Breast epithelium (tissue), 4 donors: Measurements from ENCODE around the gene ZNF292. TPM values are rescaled to one million over a fixed set of nuclear protein-coding genes. Genes with fewer than 3 reads are reported as not detected.

Experiments
- DNase-seq, 2 donors: peaks; one replicate each; pipeline ENCODE4 v3.0.0-alpha.2; 2019; ENCODE audit warnings: low spot score in 2 of 2
- H3K27ac ChIP-seq, 2 donors: fragments of 200-600 bp; sonication (generic) in 1 of 2; one replicate each; pipeline ENCODE4 v1.5.1; 2016 to 2019; ENCODE audit warnings: mild to moderate bottlenecking in 1 of 2
- H3K27me3 ChIP-seq, 2 donors: fragments of 200-600 bp; sonication (generic) in 1 of 2; one replicate each; pipeline versions ENCODE4 v1.5.1 to v1.6.0; 2017 to 2019; ENCODE audit warnings: control low read depth in 1 of 2, mild to moderate bottlenecking in 1 of 2
- H3K36me3 ChIP-seq: fragments of 200-600 bp; one replicate; pipeline ENCODE4 v1.5.1; 2019
- H3K4me1 ChIP-seq, 2 donors: fragments of 200-600 bp; sonication (generic); one replicate each; pipeline ENCODE4 v1.5.1; 2016 to 2019; ENCODE audit warnings: control low read depth in 1 of 2
- H3K4me3 ChIP-seq, 3 donors: fragments of 200-600 bp; sonication (generic); 1 replicate in 2 of 3; 2 replicates in 1 of 3; pipeline ENCODE4 v1.5.1; 2016 to 2019; ENCODE audit warnings: mild to moderate bottlenecking in 3 of 3, moderate library complexity in 2 of 3
- H3K9me3 ChIP-seq, 2 donors: fragments of 200-600 bp; sonication (generic) in 1 of 2; one replicate each; pipeline ENCODE4 v1.5.1; 2016 to 2019; ENCODE audit warnings: control low read depth in 1 of 2
- POLR2A ChIP-seq: fragments of 450-650 bp; IDR thresholded peaks from one replicate; pipeline ENCODE4 v1.6.1; 2016; ENCODE audit warnings: antibody characterized with exemption, mild to moderate bottlenecking, moderate library complexity
- POLR2AphosphoS5 ChIP-seq, 3 donors: sonication (generic); formaldehyde crosslinking; IDR thresholded peaks; one replicate each; pipeline ENCODE4 v1.6.1; 2017; ENCODE audit warnings: antibody characterized with exemption in 3 of 3
- intact Hi-C: fragments of 100-400 bp; cut with DNase I; formaldehyde crosslinking; loops from one replicate; pipeline ENCODE4 v1.15.1; 2023; ENCODE audit warnings: low total_unique reads
- total RNA-seq, 3 donors: library from RNA; depleted of rRNA; stranded (reverse); fragments of >200 nt; gene quantifications; one replicate each; pipeline ENCODE4 v1.1.0, GENCODE V29; 2016
- TF ChIP-seq, protein P1 (sequence below), 3 donors: fragments of 450-650 bp; IDR thresholded peaks; one replicate each; pipeline ENCODE4 v1.5.1; 2016 to 2017; ENCODE audit warnings: antibody characterized with exemption in 3 of 3, mild to moderate bottlenecking in 3 of 3, moderate library complexity in 3 of 3

The ZNF292 gene
- total RNA-seq, 3 donors from 2014 or later, result 35.0 to 95.1 (median 56.7) TPM

DNA sequence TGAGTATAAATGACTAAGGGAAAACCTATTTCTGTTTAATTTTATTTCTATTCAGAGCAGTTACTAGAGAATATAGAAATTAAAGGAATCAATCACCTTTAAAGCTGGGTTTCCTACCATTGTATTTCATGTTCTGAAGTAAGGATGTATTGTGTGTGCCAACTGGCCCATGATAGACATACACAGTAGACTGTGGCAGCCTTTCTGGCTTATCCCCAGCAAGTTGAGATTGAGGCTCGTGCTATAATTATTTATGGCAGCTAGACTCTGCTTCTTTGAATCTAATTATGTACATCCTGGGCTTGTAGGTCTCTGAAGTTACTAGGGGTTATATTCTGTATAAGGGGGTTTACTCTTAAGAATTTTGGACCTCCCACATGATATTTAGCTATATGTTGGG, 44.4 kb downstream of the ZNF292 start:
- H3K27ac ChIP-seq, result no peak overlapping the region
- no peak overlapping the region for H3K4me3 ChIP-seq
- no peak for DNase-seq
- intact Hi-C loops, result no loop called here
- TF ChIP-seq, protein P1, sequence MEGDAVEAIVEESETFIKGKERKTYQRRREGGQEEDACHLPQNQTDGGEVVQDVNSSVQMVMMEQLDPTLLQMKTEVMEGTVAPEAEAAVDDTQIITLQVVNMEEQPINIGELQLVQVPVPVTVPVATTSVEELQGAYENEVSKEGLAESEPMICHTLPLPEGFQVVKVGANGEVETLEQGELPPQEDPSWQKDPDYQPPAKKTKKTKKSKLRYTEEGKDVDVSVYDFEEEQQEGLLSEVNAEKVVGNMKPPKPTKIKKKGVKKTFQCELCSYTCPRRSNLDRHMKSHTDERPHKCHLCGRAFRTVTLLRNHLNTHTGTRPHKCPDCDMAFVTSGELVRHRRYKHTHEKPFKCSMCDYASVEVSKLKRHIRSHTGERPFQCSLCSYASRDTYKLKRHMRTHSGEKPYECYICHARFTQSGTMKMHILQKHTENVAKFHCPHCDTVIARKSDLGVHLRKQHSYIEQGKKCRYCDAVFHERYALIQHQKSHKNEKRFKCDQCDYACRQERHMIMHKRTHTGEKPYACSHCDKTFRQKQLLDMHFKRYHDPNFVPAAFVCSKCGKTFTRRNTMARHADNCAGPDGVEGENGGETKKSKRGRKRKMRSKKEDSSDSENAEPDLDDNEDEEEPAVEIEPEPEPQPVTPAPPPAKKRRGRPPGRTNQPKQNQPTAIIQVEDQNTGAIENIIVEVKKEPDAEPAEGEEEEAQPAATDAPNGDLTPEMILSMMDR (IDR thresholded peaks at IDR 0.05), result no peak
- TF ChIP-seq POLR2AphosphoS5 (IDR thresholded peaks at IDR 0.05) (no peak), POLR2A (no peak)
- no peaks in the 10 kb centered on the region for H3K36me3 ChIP-seq
- no peaks in the 10 kb centered on the region for H3K27me3 ChIP-seq
- H3K9me3 ChIP-seq, result no peaks in the 10 kb centered on the region
- H3K4me1 ChIP-seq, result no peaks in the 10 kb centered on the region

DNA sequence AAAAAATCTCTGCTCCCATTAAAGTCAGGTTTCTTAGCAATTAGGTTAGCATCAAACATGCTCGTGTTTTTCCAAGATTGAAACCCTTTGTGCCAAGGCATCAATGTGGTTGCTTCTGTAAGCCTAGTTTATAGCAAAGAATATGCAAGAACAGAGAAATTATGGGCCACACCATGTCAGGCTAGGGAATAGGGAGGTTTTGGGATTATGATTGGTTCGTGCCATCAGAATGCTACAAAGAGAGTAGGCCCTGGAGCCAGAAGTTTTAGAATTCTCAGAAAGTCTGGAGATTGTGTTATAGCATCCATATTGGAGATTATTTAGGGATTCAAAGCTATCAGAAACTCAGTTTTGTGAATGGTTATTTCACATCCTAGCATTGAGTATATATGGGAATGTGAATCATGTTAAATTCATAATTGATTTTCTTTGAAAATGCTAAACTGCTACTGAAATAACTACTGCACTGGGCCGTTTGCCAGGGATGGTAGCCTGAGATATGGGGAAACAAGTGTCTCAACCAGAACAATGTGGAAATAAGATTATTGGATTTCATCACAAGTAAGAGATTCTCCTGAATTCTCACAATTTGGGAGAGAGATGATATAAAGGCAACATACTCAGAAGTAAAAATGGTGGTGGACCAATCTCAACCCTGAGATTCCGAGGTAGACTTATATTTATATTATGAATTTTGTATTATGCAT, 45.3 kb downstream of the ZNF292 start:
- Histone ChIP-seq H3K4me3 (no peak overlapping the region), H3K36me3 (no peaks in the 10 kb centered on the region), H3K27ac (no peak overlapping the region), H3K27me3 (no peaks in the 10 kb centered on the region), H3K9me3 (no peaks in the 10 kb centered on the region), H3K4me1 (no peaks in the 10 kb centered on the region)
- TF ChIP-seq POLR2AphosphoS5 (IDR thresholded peaks at IDR 0.05), result no peak
- no peak for TF ChIP-seq POLR2A
- TF ChIP-seq, protein P1 (IDR thresholded peaks at IDR 0.05), result no peak
- intact Hi-C loops, result no loop called here
- no peak for DNase-seq

DNA sequence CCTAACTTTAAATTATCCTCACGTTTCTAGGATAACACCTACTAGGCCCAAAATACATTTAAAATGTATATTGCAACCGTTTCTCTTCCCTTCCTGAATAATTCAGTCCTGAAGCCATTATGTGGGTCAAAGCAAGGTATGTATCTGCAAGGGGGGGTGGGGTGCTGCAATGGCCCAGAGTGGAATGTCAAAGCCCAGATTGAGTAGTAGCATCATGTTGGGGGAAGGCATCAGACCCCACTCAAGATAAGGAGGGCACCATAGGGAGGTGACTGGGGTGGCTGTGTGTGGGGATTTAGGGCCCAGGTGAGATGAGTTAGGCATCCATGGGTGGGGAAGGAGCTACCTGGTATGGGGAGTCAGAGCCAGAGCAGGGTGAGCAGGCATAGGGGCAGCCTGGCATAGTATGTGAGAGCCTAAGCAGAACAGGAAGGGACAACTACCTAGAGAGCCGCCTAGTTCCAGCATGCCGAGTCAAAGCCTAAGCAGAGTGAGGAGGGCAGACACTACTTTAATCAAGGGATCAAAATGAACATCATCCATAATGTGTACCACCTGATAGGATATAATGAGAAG, 48.2 kb downstream of the ZNF292 start:
- no peak for TF ChIP-seq POLR2AphosphoS5 (IDR thresholded peaks at IDR 0.05)
- no peak for TF ChIP-seq POLR2A
- TF ChIP-seq, protein P1 (IDR thresholded peaks at IDR 0.05), result no peak
- no peaks in the 10 kb centered on the region for H3K9me3 ChIP-seq
- H3K4me1 ChIP-seq, result no peaks in the 10 kb centered on the region
- no peak overlapping the region for H3K4me3 ChIP-seq
- no peak for DNase-seq
- H3K36me3 ChIP-seq, result no peaks in the 10 kb centered on the region
- intact Hi-C loops, result no loop called here
- no peak overlapping the region for H3K27ac ChIP-seq
- no peaks in the 10 kb centered on the region for H3K27me3 ChIP-seq

DNA sequence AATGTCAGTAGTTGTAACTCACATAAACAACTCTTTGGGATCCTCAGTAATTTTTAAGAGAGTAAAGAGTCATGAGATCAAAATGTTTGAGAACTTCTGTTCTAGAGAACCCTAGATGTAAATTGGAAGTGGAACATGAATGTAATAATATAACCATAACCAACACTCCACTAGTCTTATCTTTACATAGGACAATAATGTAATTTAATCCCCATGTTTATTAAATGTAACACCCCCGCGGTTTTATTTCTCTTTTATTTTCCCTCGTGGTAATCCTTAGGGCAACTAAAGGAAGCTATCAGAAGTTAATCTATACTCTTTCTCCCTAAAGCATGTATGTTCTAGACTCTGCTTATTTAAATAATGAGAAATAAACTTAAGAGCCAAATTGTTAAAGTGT, 54.4 kb downstream of the ZNF292 start:
- TF ChIP-seq POLR2AphosphoS5 (IDR thresholded peaks at IDR 0.05) (no peak), POLR2A (no peak)
- TF ChIP-seq, protein P1 (IDR thresholded peaks at IDR 0.05), result no peak
- Histone ChIP-seq H3K4me3 (no peak overlapping the region), H3K36me3 (no peaks in the 10 kb centered on the region), H3K9me3 (no peaks in the 10 kb centered on the region), H3K4me1 (no peaks in the 10 kb centered on the region), H3K27ac (no peak overlapping the region), H3K27me3 (no peaks in the 10 kb centered on the region)
- DNase-seq, result no peak
- intact Hi-C loops, result no loop called here

DNA sequence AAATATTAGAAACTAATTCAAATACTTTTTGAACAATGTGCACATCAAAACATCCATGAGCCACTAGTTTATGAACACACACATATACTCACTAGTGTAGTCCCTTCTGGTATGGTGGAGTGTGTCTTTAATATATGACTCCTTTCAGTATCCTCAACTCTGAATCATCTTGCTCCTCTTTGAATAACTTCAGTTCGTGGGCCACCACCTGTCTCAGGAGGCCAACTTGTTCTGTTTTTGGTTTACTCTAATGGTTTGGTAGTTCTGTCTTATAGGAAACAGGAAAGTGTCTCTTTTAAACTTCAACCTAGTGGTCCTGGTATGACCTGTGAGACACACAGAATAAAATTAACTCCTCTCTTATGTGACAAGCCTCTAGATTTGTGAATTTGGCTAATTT, 55.6 kb downstream of the ZNF292 start:
- Histone ChIP-seq H3K9me3 (no peaks in the 10 kb centered on the region), H3K4me1 (no peaks in the 10 kb centered on the region), H3K27ac (no peak overlapping the region), H3K36me3 (no peaks in the 10 kb centered on the region), H3K27me3 (no peaks in the 10 kb centered on the region), H3K4me3 (no peak overlapping the region)
- no peak for DNase-seq
- intact Hi-C loops, result no loop called here
- TF ChIP-seq POLR2A, result no peak
- TF ChIP-seq POLR2AphosphoS5 (IDR thresholded peaks at IDR 0.05), result no peak
- TF ChIP-seq, protein P1 (IDR thresholded peaks at IDR 0.05), result no peak
